Activated T-cell treated with anti-CD3 and anti-CD28 coated beads, Interleukin-2, amount 50 U/mL, for 48 hours (primary cell): Measurements from ENCODE around the gene KLF15.

ENCODE experiments used
- DNase-seq, 2 experiments: peaks; one replicate each; pipeline ENCODE4 v3.0.0-alpha.2; 2020

The KLF15 gene

DNA sequence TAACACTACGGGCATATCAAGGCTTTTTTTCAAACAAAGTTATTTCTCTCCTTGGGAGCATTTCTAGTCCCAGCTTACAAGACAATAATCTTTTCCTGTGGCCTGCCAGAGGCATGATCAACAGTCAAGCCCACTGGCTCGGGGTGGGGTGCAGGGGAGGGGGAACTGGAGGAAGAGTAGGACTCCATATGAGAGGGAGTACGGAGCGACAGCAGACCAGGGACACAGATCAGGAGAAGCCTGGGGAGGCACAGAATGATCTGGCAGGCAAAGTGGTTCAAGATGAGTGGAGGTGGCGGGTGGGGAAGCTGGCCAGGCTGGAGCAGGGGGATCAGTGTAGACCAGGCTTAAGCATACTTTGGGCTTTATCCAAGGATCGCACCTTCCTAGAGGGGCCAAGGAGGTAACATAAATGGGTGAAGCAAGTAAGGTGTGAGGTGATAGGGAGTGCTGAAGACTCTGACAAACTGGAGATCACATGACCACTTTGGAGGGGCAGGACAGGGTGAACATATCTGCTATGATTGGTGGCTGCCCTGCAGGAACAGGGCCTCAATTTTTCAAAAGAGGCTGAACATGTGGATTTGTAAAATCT, 37.4 kb downstream of the KLF15 start:
- no peak for DNase-seq

DNA sequence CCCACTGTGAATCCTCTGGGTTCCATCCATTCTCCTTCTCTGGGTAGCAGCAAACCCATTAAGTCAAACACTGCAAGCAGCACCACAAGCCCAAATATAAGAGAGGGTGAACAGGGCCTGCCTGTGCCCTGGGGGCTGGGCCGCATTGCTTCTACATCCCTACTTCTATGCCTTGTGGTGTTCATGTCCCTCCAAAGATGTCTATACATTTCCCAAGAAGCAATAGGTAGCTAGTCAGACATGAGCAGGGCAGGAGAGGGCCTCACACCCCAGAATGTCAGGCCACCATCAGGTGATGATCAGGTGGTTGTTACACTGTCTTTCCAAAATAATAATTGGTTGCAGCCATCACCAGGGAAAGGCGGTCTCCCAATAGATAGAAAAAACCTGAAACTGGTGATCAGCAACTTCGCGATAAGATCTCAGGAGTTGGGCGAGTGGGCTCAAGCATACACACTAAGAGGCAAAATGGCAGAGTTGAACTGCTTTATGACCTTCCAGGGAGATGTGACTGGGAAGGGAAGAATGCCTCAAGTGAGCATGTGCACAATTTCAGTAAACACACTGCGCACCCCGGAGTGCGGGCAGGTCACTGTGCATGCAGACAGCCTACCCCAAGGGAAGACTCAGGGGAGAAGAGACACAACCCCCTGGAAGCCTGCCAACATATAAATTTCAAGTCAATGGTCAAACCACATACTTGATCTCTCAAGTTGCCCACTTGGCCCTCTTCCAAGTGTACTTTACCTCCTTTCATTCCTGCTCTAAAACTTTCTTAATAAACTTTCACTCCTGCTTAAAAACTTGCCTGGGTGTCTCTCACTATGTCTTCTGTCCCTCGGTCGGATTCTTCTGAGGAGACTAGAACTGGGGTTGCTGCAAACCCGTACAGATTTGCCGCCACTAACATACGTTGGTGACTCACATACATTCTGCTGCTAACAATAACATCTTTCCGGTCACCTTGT, 39.9 kb downstream of the KLF15 start:
- DNase-seq, result no peak

DNA sequence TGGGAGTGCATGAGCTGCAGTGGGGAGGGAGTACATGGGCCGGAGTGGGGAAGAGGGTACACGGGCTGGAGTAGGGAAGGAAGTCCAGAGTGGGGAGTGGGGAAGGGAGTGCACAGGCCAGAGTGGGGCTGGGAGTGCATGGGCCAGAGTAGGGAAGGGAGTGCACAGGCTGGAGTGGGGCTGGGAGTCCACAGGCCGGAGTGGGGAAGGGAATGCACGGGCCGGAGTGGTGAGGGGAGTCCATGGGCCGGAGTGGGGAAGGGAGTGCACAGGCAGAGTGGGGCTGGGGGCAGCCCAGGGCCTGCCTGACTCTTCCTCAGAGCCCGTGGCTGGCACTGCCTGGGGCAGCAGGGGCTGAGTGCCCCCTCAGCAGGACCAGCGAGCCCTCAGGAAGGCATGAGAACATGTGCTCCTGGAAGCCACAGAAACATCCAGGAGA, 40.7 kb downstream of the KLF15 start:
- no peak for DNase-seq

DNA sequence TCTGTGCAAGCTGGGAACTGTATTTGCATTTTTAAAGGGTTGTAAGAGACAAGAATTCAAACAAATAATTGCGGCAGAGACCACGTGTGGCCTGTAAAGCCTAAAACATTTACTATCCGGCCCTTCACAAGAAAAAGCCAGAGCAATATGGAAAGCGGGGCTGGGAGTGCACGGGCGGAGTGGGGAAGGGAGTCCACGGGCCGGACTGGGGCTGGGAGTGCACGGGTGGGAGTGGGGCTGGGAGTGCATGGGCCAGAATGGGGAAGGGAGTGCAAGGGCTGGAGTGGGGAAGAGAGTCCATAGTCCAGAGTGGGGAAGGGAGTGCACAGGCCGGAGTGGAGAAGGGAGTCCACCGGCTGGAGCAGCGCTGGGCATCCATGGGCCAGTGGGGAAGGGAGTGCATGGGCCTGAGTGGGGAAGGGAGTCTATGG, 41.2 kb downstream of the KLF15 start:
- no peak for DNase-seq

DNA sequence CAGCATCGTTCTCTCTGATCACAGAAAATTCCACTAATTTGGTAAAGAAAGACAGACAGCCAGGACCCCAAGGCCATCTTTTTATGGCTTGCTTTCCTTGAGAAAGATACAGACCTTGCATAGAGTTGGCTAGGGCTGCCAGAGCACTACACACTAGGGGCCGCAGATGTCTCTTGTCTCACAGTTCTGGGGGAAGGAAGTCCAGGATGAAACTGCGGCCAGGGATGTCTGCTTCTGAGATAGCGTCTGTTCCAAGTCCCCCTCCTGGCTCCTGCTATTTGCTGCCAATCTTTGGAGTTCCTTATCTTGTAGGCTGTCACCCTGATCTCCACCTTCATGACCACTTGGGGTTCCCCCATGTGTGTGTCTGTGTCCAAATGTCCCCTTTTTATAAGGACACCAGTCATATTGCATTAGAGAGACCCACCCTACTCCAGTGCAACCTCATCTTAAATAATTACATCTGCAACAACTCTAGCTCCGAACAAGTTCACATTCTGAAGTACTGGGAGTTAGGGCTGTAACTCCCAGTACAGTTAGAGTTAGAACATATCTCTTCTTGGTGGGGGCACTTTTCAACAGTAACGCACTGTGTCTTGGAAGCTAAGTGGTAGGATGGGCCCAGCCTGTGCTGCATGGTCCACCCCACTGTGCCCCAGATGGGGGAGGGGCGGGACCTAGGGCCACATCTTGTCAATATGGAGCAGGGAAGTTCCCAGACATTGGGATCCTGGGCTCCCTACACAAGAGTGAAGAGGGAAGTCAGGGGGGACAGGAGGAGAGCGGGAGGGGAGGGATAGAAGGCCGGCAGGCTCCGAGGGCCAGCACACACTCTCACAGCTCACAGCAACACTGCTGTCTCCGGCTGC, 42.2 kb downstream of the KLF15 start:
- DNase-seq, result no peak

DNA sequence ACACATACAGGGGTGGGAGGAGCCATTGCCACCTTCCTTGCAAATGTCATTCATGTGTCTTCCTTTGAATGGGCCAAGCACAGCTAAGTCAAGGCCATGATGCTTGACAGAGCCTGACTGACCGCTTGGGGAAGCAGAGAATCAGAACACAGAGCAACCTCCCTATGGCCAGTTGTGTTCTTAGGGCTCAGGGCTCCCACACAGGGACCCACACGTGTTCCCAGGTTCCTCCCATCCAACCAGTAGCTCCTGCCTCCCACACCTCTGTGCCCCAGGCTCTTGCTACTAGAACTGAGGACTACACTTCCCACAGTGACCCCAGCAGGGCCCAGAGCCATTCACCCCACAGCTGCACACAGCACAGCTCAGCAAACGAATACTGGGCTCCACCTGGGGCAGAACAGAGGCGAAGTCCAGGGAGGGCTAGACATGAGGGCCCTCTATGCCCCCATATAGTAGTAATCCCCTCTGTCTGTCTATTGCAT, 42.9 kb downstream of the KLF15 start:
- DNase-seq, result no peak

DNA sequence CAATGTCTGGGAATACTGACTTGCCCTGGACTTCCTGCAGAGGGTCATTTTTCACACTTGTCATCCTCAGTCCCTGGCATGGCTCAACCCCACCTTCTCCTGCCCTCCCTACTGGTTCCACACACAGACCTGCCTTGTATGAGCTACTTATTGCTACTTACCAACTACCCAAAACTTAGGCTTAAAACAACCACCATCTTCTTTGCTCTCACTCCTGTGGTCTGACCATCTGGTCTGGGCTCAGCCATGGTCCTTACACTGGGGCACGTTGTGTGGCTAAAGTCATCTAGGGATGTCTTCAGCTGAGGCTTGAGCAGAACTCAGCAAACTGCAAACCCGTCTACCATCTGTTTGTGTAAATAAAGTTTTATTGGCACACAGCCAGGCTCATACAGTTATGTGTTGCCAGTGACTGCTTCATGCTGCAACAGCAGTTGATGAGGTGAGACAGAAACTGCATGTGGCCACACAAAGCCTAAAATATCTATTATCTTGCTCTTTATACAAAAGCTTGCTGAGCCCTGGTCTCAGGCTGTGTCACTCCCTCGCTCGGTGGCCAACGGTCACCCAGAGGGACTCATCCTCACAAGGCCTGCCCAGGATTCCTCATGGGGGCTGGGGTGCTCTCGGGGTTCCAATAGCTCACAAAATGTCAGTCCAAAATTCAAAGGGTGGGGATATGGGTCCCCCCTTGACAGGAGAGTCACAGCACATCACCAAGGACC, 43.5 kb downstream of the KLF15 start:
- DNase-seq, result no peak

DNA sequence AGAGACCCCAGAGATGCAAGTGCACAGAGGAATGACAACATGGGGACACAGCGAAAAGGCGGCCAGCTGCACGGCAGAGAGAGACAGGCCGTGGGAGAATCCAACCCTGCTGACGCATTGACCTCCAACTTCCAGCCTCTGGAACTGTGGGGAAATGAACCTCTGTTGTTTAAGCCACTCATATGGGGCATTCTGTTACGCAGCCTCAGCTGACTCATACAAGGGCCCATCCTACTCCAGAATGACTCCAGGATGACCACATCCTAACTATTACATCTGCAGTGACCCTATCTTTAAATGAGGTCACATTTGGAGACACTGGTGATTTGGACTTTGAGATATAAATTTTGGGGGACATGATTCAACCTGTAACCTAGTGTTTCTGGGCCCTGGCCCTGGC, 44.0 kb downstream of the KLF15 start:
- no peak for DNase-seq

DNA sequence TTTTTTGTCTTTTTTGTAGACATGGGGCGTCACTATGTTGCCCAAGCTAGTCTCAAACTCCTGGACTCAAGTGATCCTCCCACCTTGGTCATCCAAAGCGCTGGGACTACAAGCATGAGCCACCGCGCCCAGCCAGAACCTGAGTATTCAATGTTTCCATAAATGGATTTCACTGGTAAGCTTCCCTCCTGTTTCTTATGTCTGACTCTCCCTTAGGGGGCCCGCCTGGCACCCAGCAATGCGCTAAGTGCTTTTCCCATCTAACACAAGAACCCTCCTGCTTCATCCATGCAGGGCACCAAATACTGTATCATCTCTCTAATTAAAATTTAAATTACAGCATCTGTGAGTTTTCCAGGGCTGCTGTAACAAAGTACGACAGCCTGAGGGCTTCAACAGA, 44.9 kb downstream of the KLF15 start:
- DNase-seq, result no peak

DNA sequence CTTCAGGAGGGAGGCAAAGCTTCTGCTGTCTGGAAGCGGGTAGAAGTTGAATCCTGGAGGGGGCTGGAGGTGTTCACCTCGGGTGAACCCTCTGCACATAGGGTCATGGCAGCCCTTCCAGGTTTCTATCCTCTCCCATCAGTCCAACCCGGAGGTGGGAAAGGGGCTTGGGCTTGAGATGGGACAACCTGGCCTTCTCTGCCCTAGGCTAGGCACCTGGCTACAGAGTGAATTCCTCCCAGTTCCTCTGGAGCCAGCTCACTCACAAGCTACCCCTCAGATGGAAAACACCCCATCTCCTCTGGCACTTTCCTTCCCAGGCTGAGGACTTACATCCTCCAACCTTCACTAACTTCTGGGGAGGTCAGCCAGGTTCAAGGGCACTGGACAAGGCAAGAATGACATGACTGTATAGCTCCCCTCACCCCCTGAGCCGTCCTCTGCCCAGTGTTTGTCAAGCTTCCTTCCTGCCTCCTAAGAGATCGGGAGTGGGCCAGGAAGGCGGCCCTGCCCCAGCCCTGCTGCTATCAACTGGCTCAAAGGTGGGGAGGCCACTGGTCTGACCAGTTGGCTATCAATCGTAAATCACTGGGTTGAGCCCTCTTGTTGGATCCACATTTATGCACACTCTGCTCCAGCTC, 45.8 kb downstream of the KLF15 start:
- no peak for DNase-seq

DNA sequence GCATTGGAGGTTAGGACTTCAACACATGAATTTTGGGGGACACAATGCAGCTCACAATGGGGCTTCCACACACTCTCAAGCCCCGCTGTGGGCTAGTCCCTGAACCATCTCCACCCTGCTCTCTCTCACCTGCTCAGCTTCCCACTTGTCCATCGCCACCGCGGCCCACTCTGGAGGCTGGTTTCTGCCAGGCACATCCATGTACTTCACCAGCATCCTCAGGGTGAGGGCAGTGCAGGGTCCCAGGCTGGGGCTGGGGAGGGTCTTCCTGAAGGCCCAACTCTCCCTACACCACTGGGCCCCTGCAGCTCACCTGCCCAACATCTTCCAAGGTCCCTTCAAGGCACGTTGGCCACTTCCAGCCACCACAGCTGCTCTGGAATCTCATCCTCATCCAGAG, 46.4 kb downstream of the KLF15 start:
- no peak for DNase-seq

DNA sequence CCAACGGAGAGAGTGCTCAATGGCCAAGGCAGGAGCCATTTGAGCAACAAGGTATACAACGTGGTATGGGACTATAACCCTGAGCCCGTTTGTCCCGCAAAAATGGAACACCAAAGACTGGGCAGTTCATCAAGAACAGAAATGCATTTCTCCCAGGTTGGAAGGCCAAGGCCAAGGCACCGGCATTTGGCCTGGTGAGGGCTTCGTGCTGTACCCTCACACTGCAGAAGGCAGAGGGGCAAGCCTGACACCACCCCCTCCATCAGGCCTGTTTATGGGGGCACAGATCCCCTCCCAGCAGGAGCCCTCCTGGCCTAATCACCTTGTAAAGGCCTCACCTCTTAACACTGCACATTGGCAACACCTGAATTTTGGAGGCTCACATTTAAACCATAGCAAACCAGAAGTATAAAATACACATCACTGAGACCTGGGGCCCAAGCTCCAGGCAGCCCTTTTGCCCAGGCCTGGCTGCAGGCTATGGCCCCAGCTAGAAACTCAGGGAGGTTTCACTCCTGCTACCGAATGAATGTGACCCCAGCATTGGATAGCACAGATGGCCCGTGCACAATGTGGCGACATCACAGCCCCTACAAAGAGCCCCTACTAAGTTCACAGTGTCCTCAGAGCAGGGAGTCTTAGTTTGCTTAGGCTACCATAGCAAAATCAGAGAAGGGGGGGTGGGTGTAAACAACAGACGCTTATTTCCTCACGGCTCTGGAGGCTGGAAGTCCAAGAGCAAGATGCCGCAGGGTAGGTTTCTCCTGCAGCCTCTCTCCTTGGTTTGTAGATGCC, 47.1 kb downstream of the KLF15 start:
- DNase-seq, result no peak

DNA sequence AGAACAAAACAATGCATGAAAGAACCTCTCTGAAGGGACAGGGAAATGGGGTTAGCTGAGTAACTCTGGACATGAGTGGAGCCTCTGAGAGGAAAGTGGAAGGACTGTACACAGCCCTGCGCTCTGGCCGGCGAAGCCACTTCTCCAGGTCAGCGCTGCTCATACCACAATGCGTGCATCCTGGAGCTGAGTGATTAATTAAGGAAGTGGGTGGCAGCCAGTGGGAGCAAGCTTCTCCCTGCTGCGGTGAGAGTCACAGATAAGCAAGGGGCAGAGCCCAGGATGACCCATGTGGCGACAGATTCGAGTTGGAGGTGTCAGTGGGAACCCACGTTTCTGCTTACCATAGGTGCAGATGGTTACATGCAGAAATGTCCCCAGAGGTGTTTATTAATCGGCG, 48.0 kb downstream of the KLF15 start:
- DNase-seq, result no peak

DNA sequence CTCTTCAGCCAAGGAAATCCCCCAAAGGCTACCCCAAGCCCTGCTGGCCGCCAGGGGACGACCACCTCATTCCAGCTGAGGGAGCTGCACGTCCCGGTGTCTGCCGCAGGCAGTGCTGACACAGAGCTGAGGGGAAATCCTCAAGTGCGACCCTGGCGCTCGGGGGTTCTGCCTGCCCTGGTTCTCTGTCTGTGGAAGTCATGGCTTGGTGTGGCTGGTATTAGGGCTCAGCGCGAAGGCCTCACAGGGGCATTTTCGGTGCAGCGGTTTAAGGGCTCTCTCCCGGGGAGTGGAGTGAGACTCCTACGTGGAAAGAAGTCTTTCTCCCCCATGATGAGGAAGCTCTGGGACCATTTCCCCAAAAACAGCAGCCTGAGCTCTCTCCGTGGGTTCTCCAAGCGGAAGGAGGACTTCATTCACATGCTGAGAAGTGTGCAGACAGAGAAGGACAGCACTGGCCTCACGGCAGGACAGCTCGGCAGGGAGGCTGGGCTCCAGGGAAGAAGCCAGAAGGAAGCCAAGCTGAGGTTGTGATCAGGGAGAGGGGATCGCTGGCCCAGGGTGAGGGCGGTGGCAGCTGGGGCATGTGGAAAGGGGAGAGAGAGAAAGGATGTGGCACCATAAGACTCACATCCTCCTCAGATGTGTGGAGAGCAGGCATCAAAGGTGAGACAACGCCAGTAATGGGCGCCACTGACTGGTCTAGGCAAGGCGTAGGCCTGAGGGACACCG, 48.6 kb downstream of the KLF15 start:
- no peak for DNase-seq

DNA sequence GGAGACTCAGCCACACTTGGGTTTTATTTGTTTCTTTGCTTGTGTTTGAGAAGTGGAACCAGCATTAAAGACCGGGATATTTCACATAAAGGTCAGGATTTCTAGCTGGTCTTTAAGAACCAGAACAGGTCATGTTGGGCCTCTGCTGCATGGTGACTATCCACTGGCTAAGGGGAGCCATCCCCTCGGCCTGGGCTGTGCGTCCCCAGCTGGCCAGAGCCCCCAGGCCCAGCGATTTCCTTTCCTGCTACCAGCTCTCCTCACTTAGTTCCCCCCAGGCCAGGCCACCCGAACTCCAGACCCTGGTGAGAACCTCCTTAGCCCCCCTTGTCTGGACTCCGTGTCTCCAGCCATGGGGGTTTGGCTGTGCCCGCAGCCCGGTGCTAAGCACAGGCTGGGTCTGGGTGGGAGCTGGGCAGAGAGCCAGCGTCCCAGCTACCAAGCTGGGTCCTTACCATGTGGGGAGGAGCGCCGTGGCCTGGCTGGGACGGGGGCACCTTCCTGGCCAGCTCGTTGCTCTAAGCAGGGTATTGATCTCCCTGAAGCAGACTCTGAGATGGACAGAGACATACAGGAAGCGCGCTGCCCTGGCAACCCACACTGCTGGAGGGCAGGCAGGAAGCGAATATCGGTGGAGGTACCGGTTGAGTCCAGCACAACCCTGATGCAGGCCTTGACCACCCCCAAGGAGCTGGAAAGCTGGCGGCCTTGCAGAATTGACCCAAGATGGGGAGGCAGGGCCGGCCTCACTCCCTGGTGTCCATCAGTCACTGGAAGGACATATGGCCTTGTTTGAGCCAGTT, 49.4 kb downstream of the KLF15 start:
- DNase-seq, result no peak

DNA sequence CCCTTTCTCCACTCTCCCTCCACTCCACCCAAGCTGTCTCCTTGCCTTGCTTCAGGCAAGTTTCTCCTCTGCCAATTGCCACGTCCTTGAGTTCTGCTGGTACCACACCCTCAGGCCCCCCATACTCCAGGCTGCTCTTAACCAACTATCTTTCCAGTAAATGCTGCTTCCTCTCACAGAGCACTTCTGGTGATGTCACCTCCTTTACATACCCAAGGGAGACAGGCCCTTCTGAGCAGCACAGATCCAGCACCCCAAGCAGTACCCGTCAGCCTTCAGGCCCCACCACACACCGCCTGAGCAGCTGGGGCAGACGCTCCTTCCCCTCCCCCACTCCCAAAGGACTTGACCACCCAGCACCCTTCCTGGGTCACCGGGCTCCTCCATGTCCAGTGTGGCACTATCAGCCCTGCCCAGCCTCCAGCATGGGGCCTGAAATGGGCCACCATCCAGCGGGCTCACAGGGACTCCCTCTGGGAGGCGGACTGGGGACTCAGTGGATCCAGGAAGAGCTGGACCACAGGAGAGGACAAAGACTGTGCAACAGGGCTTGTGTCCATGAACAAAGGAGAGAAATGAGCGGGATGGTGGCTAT, 50.2 kb downstream of the KLF15 start:
- DNase-seq, result no peak

DNA sequence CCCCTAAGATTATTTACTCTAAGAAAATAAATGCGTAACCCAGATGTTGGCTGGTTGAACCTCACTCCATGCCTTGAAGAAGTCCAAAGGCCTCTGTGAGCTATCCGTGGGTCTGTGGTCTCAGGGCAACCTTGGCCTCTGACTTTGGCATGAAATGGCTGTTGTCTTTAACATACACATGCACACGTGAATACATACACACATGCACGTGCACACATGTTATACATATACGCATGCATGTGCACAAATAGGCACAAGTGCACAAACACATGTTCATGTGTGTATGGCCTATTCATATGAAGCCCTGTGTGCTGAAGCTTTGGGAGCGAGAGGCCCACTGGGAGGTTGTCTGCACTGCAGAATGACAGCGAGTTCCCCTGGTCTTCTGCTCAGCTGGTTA, 50.8 kb downstream of the KLF15 start:
- DNase-seq, result no peak

DNA sequence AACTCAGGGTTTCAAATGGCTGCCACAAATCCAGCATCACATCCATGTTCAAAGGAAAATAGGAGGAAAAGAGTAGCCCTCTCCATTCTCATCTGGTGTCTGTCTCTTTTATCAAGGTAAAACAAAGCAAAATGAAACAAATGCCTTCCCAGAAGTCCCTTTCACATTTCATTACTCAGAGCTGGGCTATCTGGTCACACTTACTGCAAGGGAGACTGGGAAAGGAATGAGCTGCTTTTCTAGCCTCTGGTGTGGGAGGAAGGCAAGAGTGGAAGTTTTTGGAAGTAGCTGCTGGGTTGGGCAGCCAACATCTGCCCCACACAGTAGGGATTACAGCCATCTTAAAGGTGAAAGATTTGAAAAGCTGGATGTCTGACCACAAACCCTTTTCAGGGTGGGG, 51.8 kb downstream of the KLF15 start:
- DNase-seq, result no peak

DNA sequence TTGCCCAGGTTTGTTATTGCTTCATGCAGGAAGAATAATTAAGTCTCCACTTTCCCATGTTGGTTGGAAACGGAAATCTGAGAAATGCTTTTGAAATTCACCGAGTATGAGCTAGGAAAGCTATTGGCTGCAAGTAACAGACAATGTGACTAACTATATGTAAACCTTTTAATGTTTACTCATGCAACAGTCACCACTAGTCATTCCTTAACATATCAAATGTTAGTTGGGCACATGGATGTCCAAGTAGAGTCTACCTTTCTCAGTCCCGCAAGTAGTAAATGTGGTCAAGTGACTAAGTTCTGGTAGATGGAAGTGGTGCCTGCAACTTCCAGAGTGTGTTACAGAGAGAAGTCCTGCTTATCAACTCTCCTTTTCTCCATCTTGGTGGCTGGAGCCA, 52.5 kb downstream of the KLF15 start:
- no peak for DNase-seq
